Body of pancreas (tissue), 4 donors: Measurements from ENCODE around the gene NUDT14.

ENCODE experiments used
- POLR2A ChIP-seq, 3 donors: fragments of 450-650 bp; IDR thresholded peaks; one replicate each; pipeline ENCODE4 v1.6.1; 2016; ENCODE audit warnings: antibody characterized with exemption in 3 of 3, mild to moderate bottlenecking in 2 of 3
- TF ChIP-seq, protein P1 (sequence below), 7 experiments: fragments of 450-650 bp in 4 of 7; fragments of 200-600 bp in 3 of 7; sonication (generic) in 3 of 7; IDR thresholded peaks; one replicate each; pipeline ENCODE4 v1.5.1; 2016 to 2019; ENCODE audit warnings: antibody characterized with exemption in 7 of 7

DNA sequence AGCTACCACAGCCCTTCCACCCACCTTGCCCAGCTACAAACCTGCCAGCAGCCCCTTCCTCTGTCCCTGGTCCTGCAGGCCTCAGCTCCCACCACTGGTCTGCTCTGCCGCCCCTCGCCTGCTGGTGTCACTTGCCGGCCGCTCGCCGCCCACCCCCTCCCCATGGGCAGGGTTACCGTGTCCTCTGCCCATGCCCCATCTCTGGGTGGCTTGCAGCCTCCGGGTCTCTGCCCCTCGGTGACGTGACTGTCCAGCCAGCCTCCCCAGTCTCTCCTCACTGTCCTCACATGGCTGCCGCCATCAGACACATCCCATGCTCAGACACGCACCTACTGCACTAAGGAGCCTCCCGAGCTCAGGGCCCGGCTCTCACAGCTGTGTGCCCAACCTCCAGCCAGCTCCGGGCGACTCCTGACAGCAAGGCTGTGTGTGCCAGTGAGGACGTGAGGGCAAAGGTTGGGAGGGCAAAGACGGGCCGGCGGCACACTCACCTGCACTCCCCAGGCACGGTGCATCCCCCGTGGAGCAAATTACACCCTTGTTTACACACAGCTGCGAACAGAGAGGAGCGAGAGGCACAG is 26.0 kb downstream of the NUDT14 start:
- no peak for TF ChIP-seq POLR2A (IDR thresholded peaks at IDR 0.05)
- TF ChIP-seq, protein P1, sequence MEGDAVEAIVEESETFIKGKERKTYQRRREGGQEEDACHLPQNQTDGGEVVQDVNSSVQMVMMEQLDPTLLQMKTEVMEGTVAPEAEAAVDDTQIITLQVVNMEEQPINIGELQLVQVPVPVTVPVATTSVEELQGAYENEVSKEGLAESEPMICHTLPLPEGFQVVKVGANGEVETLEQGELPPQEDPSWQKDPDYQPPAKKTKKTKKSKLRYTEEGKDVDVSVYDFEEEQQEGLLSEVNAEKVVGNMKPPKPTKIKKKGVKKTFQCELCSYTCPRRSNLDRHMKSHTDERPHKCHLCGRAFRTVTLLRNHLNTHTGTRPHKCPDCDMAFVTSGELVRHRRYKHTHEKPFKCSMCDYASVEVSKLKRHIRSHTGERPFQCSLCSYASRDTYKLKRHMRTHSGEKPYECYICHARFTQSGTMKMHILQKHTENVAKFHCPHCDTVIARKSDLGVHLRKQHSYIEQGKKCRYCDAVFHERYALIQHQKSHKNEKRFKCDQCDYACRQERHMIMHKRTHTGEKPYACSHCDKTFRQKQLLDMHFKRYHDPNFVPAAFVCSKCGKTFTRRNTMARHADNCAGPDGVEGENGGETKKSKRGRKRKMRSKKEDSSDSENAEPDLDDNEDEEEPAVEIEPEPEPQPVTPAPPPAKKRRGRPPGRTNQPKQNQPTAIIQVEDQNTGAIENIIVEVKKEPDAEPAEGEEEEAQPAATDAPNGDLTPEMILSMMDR (IDR thresholded peaks at IDR 0.05), result no peak
